HG02763 (cell line): ENCODE results near the gene UBE2J2.
"Not testable (repeated sequence)": the region's sequence is repeated elsewhere in the genome, so short reads cannot be mapped to it uniquely, and the experiment has no call there.

Source experiments
- ATAC-seq: cut with Tn5 transposase; IDR thresholded peaks from one replicate; pipeline ENCODE4 v1.9.1; 2021; ENCODE audit warnings: mild to moderate bottlenecking, moderate library complexity; ENCODE audit not compliant: unreplicated experiment

The UBE2J2 gene

GRCh38 chr1:1259540-1259939, 14.1 kb downstream of the UBE2J2 start:
- ATAC-seq: no peak

GRCh38 chr1:1259119-1259488, 14.6 kb downstream of the UBE2J2 start:
- no peak for ATAC-seq

GRCh38 chr1:1256956-1257871, 16.4 kb downstream of the UBE2J2 start:
- ATAC-seq: no peak

GRCh38 chr1:1255611-1256010, 18.0 kb downstream of the UBE2J2 start:
- no peak for ATAC-seq

GRCh38 chr1:1255078-1255477, 18.6 kb downstream of the UBE2J2 start:
- no peak for ATAC-seq

GRCh38 chr1:1254667-1254998, 19.0 kb downstream of the UBE2J2 start:
- ATAC-seq: no peak

GRCh38 chr1:1253972-1254666, 19.5 kb downstream of the UBE2J2 start:
- ATAC-seq: no peak

GRCh38 chr1:1253314-1253713, 20.3 kb downstream of the UBE2J2 start:
- no peak for ATAC-seq

- ATAC-seq: no peak
Observed at GRCh38 chr1:1250786-1251284, 22.8 kb downstream of the UBE2J2 start.

- not testable (repeated sequence) for ATAC-seq
Observed at GRCh38 chr1:1248009-1248913, 25.4 kb downstream of the UBE2J2 start.

- no peak for ATAC-seq
Observed at GRCh38 chr1:1247341-1247913, 26.2 kb downstream of the UBE2J2 start.

- no peak for ATAC-seq
Observed at GRCh38 chr1:1246577-1247340, 26.9 kb downstream of the UBE2J2 start, which contains the start of gene C1QTNF12. Gene C1QTNF12, minus strand, starts transcription at chr1:1246722. Its CDS starts 32 bp downstream, at chr1:1246690.

- ATAC-seq: no peak
Observed at GRCh38 chr1:1245817-1246576, 27.7 kb downstream of the UBE2J2 start.

- ATAC-seq: no peak
Observed at GRCh38 chr1:1245178-1245816, 28.4 kb downstream of the UBE2J2 start.

GRCh38 chr1:1244192-1244811, 29.4 kb downstream of the UBE2J2 start:
- ATAC-seq: no peak

GRCh38 chr1:1243807-1244191, 29.9 kb downstream of the UBE2J2 start:
- ATAC-seq: no peak

- no peak for ATAC-seq
Observed at GRCh38 chr1:1243266-1243660, 30.4 kb downstream of the UBE2J2 start.
